ENCODE results near the gene AIG1. TPM values are rescaled to one million over a fixed set of nuclear protein-coding genes. Genes with fewer than 3 reads are reported as not detected.

AIG1 gene
- polyA plus RNA-seq, 1 donor from 2014 or later, result 23.2 TPM

DNA sequence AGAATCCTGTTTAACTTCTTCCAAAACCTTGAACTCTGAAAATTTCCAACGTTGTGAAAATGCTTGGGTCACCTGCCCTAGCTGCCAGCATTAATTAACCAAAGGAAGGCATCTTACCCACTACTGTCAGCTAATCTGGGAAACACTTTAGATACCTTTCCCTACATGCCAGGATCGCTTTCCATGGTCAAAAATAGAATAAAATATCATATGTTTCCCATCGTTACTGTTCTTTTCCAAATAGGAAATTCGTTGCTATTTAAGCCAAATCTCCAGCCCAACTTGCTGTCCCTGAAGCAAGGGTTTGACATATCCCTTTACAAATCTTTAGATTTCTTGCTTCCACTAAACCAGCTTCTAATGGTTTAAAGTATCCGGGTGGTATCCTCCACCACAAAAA is 157.5 kb downstream of the AIG1 start:
- H3K4me2 ChIP-seq (ENCODE audit: low read length), result no peak overlapping the region
- H3K9me3 ChIP-seq (ENCODE audit: low read length), result no peaks in the 10 kb centered on the region
- H3K9ac ChIP-seq (ENCODE audit: low read length), result no peak overlapping the region
- no peaks in the 10 kb centered on the region for H4K20me1 ChIP-seq (ENCODE audit: insufficient read depth)
- no peak overlapping the region for H2AFZ ChIP-seq (ENCODE audit: low read depth, low read length)
- no peaks in the 10 kb centered on the region for H3K27me3 ChIP-seq (ENCODE audit: insufficient read depth, low read depth, low read length)
- H3K36me3 ChIP-seq (ENCODE audit: insufficient read depth, low read length), result no peaks in the 10 kb centered on the region
- H3F3A ChIP-seq (ENCODE audit: insufficient read depth, low read length, poor library complexity, severe bottlenecking), result no peaks in the 10 kb centered on the region
- H3K4me3 ChIP-seq (ENCODE audit: low read length), result no peak overlapping the region
- H3K79me2 ChIP-seq (replicated peaks; ENCODE audit: insufficient read depth, low read length), result no peaks in the 10 kb centered on the region
- H3K9me2 ChIP-seq (ENCODE audit: insufficient read depth, low read length), result no peaks in the 10 kb centered on the region
- TF ChIP-seq SMC3 (conservative IDR thresholded peaks at IDR 0.05; ENCODE audit: poor library complexity), result no peak
- TF ChIP-seq RAD21 (conservative IDR thresholded peaks at IDR 0.05), result no peak
- no peak overlapping the region for H3K27ac ChIP-seq (ENCODE audit: low read length)

GRCh38 chr6:143221698-143222097 is 161.0 kb downstream of the AIG1 start:
- no peak overlapping the region for H3K9ac ChIP-seq (ENCODE audit: low read length)
- H2AFZ ChIP-seq (ENCODE audit: low read depth, low read length), result no peak overlapping the region
- no peaks in the 10 kb centered on the region for H4K20me1 ChIP-seq (ENCODE audit: insufficient read depth)
- no peaks in the 10 kb centered on the region for H3F3A ChIP-seq (ENCODE audit: insufficient read depth, low read length, poor library complexity, severe bottlenecking)
- no peaks in the 10 kb centered on the region for H3K36me3 ChIP-seq (ENCODE audit: insufficient read depth, low read length)
- H3K27ac ChIP-seq (ENCODE audit: low read length), result no peak overlapping the region
- no peak overlapping the region for H3K4me3 ChIP-seq (ENCODE audit: low read length)
- H3K27me3 ChIP-seq (ENCODE audit: insufficient read depth, low read depth, low read length), result no peaks in the 10 kb centered on the region
- no peak overlapping the region for H3K4me2 ChIP-seq (ENCODE audit: low read length)
- TF ChIP-seq EZH2 (IDR thresholded peaks at IDR 0.05; ENCODE audit: borderline replicate concordance, insufficient read depth, low read length, poor library complexity, severe bottlenecking) (no peak), EP300 (conservative IDR thresholded peaks at IDR 0.05; ENCODE audit: poor library complexity, severe bottlenecking) (no peak), SMC3 (conservative IDR thresholded peaks at IDR 0.05; ENCODE audit: poor library complexity) (no peak), POLR2AphosphoS5 (IDR thresholded peaks at IDR 0.05) (no peak), TAF1 (IDR thresholded peaks at IDR 0.05; ENCODE audit: low read depth) (no peak), MXI1 (conservative IDR thresholded peaks at IDR 0.05; ENCODE audit: poor library complexity, severe bottlenecking) (no peak), RAD21 (conservative IDR thresholded peaks at IDR 0.05) (no peak)
- TF ChIP-seq, protein P1, sequence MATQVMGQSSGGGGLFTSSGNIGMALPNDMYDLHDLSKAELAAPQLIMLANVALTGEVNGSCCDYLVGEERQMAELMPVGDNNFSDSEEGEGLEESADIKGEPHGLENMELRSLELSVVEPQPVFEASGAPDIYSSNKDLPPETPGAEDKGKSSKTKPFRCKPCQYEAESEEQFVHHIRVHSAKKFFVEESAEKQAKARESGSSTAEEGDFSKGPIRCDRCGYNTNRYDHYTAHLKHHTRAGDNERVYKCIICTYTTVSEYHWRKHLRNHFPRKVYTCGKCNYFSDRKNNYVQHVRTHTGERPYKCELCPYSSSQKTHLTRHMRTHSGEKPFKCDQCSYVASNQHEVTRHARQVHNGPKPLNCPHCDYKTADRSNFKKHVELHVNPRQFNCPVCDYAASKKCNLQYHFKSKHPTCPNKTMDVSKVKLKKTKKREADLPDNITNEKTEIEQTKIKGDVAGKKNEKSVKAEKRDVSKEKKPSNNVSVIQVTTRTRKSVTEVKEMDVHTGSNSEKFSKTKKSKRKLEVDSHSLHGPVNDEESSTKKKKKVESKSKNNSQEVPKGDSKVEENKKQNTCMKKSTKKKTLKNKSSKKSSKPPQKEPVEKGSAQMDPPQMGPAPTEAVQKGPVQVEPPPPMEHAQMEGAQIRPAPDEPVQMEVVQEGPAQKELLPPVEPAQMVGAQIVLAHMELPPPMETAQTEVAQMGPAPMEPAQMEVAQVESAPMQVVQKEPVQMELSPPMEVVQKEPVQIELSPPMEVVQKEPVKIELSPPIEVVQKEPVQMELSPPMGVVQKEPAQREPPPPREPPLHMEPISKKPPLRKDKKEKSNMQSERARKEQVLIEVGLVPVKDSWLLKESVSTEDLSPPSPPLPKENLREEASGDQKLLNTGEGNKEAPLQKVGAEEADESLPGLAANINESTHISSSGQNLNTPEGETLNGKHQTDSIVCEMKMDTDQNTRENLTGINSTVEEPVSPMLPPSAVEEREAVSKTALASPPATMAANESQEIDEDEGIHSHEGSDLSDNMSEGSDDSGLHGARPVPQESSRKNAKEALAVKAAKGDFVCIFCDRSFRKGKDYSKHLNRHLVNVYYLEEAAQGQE (IDR thresholded peaks at IDR 0.05; ENCODE audit: borderline replicate concordance), result no peak
- TF ChIP-seq, protein P2, sequence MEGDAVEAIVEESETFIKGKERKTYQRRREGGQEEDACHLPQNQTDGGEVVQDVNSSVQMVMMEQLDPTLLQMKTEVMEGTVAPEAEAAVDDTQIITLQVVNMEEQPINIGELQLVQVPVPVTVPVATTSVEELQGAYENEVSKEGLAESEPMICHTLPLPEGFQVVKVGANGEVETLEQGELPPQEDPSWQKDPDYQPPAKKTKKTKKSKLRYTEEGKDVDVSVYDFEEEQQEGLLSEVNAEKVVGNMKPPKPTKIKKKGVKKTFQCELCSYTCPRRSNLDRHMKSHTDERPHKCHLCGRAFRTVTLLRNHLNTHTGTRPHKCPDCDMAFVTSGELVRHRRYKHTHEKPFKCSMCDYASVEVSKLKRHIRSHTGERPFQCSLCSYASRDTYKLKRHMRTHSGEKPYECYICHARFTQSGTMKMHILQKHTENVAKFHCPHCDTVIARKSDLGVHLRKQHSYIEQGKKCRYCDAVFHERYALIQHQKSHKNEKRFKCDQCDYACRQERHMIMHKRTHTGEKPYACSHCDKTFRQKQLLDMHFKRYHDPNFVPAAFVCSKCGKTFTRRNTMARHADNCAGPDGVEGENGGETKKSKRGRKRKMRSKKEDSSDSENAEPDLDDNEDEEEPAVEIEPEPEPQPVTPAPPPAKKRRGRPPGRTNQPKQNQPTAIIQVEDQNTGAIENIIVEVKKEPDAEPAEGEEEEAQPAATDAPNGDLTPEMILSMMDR (IDR thresholded peaks at IDR 0.05; ENCODE audit: poor library complexity, severe bottlenecking), result no peak
- H3K9me2 ChIP-seq (ENCODE audit: insufficient read depth, low read length), result no peaks in the 10 kb centered on the region
- H3K79me2 ChIP-seq (replicated peaks; ENCODE audit: insufficient read depth, low read length), result no peaks in the 10 kb centered on the region
- no peaks in the 10 kb centered on the region for H3K9me3 ChIP-seq (ENCODE audit: low read length)

- H3K4me2 ChIP-seq (ENCODE audit: low read length), result no peak overlapping the region
- H3K4me3 ChIP-seq (ENCODE audit: low read length), result no peak overlapping the region
- no peaks in the 10 kb centered on the region for H3K36me3 ChIP-seq (ENCODE audit: insufficient read depth, low read length)
These were observed 161.6 kb downstream of the AIG1 start for GRCh38 chr6:143222310-143222709.

More at GRCh38 chr6:143222310-143222709, 161.6 kb downstream of the AIG1 start:
- Histone ChIP-seq H3K27ac (ENCODE audit: low read length) (no peak overlapping the region), H2AFZ (ENCODE audit: low read depth, low read length) (no peak overlapping the region), H3K27me3 (ENCODE audit: insufficient read depth, low read depth, low read length) (no peaks in the 10 kb centered on the region), H4K20me1 (ENCODE audit: insufficient read depth) (no peaks in the 10 kb centered on the region), H3K9me2 (ENCODE audit: insufficient read depth, low read length) (no peaks in the 10 kb centered on the region), H3K9me3 (ENCODE audit: low read length) (no peaks in the 10 kb centered on the region), H3F3A (ENCODE audit: insufficient read depth, low read length, poor library complexity, severe bottlenecking) (no peaks in the 10 kb centered on the region), H3K79me2 (replicated peaks; ENCODE audit: insufficient read depth, low read length) (no peaks in the 10 kb centered on the region), H3K9ac (ENCODE audit: low read length) (no peak overlapping the region)
- TF ChIP-seq, protein P1 (IDR thresholded peaks at IDR 0.05; ENCODE audit: borderline replicate concordance), result no peak
- TF ChIP-seq EZH2 (IDR thresholded peaks at IDR 0.05; ENCODE audit: borderline replicate concordance, insufficient read depth, low read length, poor library complexity, severe bottlenecking) (no peak), MXI1 (conservative IDR thresholded peaks at IDR 0.05; ENCODE audit: poor library complexity, severe bottlenecking) (no peak), POLR2AphosphoS5 (IDR thresholded peaks at IDR 0.05) (no peak), SMC3 (conservative IDR thresholded peaks at IDR 0.05; ENCODE audit: poor library complexity) (no peak), RAD21 (conservative IDR thresholded peaks at IDR 0.05) (no peak), EP300 (conservative IDR thresholded peaks at IDR 0.05; ENCODE audit: poor library complexity, severe bottlenecking) (no peak), TAF1 (IDR thresholded peaks at IDR 0.05; ENCODE audit: low read depth) (no peak)
- TF ChIP-seq, protein P2 (IDR thresholded peaks at IDR 0.05; ENCODE audit: poor library complexity, severe bottlenecking), result no peak
